ENCODE results near the gene MATCAP1. TPM values are rescaled to one million over a fixed set of nuclear protein-coding genes. Genes with fewer than 3 reads are reported as not detected.

MATCAP1 gene
- total and polyA plus RNA-seq, 2 of the 4 experiments (the other 2 are of a cell fraction): 8.2 to 43.9 TPM

DNA sequence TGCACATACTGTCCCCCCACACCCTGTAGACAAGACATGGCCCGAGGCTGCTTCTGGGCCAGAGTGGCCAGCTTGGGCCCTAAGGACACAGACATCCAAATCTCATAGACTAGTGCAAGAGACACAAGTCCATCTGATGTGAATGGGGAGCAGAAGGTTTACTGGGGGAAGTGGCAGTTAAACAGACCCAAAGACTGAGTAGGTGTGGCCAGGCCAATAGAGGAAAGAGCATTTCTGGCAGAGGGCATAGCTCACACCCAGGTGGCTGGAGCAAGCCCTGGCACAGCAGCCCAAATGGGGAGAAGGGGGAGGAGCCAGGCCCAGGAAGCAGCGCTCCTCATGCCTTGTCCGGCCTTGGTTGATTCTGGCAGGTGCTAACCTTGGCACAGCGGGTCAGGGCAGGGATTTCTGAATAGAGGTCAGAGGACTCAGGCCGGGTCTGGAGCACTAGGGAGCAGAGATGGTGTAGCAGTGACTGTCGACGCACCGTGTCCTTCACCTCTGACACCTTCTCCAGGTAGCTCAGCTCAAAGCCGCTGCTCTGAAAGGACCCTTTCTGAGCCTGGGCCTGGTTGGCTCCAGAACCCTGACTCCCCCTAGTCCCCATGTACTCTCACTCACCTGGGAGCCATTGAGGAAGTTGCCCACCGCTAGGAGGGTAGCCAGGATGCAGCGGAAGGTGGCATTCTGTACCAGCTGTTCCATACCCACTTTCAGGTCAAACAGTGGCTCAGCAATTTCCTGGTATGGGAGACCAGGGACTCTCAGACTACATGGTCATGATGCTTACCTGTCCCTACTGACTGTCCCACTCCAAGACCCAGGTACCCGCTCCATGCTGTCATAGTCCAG lies 47.3 kb upstream of the MATCAP1 start:
- ATAC-seq (ENCODE audit: low read depth) (no peak), DNase-seq (no peak)
- Histone ChIP-seq H3K4me1 (ENCODE audit: control insufficient read depth, insufficient read depth, low read length) (peaks cover 10% of the 10 kb centered on the region), H3K9me3 (ENCODE audit: control insufficient read depth, insufficient read depth, low read length) (no peaks in the 10 kb centered on the region), H3K27ac (ENCODE audit: insufficient read depth, low read length) (no peak overlapping the region), H4K8ac (ENCODE audit: low read depth in 2 of 2, low read length in 2 of 2) (no peak overlapping the region), H2BK15ac (ENCODE audit: low read depth, low read length) (no peak overlapping the region), H3K14ac (replicated peaks; ENCODE audit: low read depth, low read length) (no peak overlapping the region), H3K36me3 (ENCODE audit: control insufficient read depth, insufficient read depth, low read length) (peaks cover 65% of the 10 kb centered on the region), H3K4me2 (ENCODE audit: low read depth, low read length) (no peak overlapping the region), H2BK20ac (ENCODE audit: low read depth, low read length) (no peak overlapping the region), H3K4me3 (ENCODE audit: insufficient read depth, low read depth, low read length) (no peak overlapping the region), H4K91ac (ENCODE audit: insufficient read depth, low read depth, low read length) (no peak overlapping the region), H3K18ac (ENCODE audit: low read depth, low read length) (no peak overlapping the region), H2AK5ac (ENCODE audit: low read depth, low read length) (no peak overlapping the region), H3K56ac (ENCODE audit: extremely low read depth, insufficient read depth, low read length) (no peak overlapping the region), H2BK5ac (ENCODE audit: low read depth, low read length, poor library complexity, severe bottlenecking) (no peak overlapping the region), H2AFZ (replicated peaks; ENCODE audit: low read length, poor library complexity) (peak overlapping the region; percentile 23), H4K5ac (ENCODE audit: low read depth, low read length) (no peak overlapping the region), H3K4ac (ENCODE audit: low read depth, low read length) (no peak overlapping the region), H3K23ac (ENCODE audit: low read depth, low read length) (no peak overlapping the region), H3K79me1 (ENCODE audit: low read depth in 1 of 2, low read length in 2 of 2) (peaks cover 19 to 62% of the 10 kb centered on the region in 2 experiments), H3K27me3 (ENCODE audit: control insufficient read depth, insufficient read depth, low read length) (no peaks in the 10 kb centered on the region), H2AK9ac (replicated peaks; ENCODE audit: low read depth, low read length, poor library complexity) (no peak overlapping the region), H4K20me1 (ENCODE audit: insufficient read depth, low read length) (peaks cover 7% of the 10 kb centered on the region; the same call in 1 of the 2 replicates), H3K9ac (ENCODE audit: low read depth, low read length) (no peak overlapping the region), H3K9me1 (ENCODE audit: insufficient read depth, low read length) (peaks cover 4% of the 10 kb centered on the region; the same call in 1 of the 2 replicates), H2BK120ac (ENCODE audit: low read depth, low read length) (no peak overlapping the region)
- no TSS peak for BruUV-seq (replicated peaks)
- in situ Hi-C loops (cut with MboI; ENCODE audit: low sequenced_read_pairs) (no loop called here), intact Hi-C loops (cut with micrococcal nuclease) (no loop called here), dilution Hi-C loops (cut with HindIII; ENCODE audit: low sequenced_read_pairs, unreplicated experiment) (no loop called here)
- CTCF ChIA-PET: no interaction called here
- WGBS, 2 experiments (ENCODE audit: extremely low coverage in 2 of 2, insufficient read length in 1 of 2): 93% methylated on average over 3 of the region's 12 CpGs; no CpG with 5 or more reads in 1 of the 2 experiments
- POLR2A ChIA-PET (ENCODE audit: unreplicated experiment): no interaction called here
- TF ChIP-seq, protein P1, sequence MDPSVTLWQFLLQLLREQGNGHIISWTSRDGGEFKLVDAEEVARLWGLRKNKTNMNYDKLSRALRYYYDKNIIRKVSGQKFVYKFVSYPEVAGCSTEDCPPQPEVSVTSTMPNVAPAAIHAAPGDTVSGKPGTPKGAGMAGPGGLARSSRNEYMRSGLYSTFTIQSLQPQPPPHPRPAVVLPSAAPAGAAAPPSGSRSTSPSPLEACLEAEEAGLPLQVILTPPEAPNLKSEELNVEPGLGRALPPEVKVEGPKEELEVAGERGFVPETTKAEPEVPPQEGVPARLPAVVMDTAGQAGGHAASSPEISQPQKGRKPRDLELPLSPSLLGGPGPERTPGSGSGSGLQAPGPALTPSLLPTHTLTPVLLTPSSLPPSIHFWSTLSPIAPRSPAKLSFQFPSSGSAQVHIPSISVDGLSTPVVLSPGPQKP (IDR thresholded peaks at IDR 0.05; ENCODE audit: borderline replicate concordance, low read depth, low read length): no peak
- no peak for TF ChIP-seq MAZ (IDR thresholded peaks at IDR 0.05; ENCODE audit: borderline replicate concordance, low read depth, low read length)
- no peak for TF ChIP-seq RAD21 (IDR thresholded peaks at IDR 0.05; ENCODE audit: low read length)
- TF ChIP-seq RCOR1 (IDR thresholded peaks at IDR 0.05; ENCODE audit: insufficient replicate concordance, low read length): no peak
- TF ChIP-seq MXI1 (IDR thresholded peaks at IDR 0.05; ENCODE audit: borderline replicate concordance, low read depth, low read length): no peak
- no peak for TF ChIP-seq CEBPB (IDR thresholded peaks at IDR 0.05; ENCODE audit: low read depth, low read length)
- no peak for TF ChIP-seq NFE2L2 (IDR thresholded peaks at IDR 0.05; ENCODE audit: low read depth, low read length)
- TF ChIP-seq FOS (IDR thresholded peaks at IDR 0.05; ENCODE audit: low read depth, low read length): no peak
- TF ChIP-seq CTCF (conservative IDR thresholded peaks at IDR 0.05; ENCODE audit: low read depth, low read length): no peak
- TF ChIP-seq, protein P2, sequence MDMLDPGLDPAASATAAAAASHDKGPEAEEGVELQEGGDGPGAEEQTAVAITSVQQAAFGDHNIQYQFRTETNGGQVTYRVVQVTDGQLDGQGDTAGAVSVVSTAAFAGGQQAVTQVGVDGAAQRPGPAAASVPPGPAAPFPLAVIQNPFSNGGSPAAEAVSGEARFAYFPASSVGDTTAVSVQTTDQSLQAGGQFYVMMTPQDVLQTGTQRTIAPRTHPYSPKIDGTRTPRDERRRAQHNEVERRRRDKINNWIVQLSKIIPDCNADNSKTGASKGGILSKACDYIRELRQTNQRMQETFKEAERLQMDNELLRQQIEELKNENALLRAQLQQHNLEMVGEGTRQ (IDR thresholded peaks at IDR 0.05; ENCODE audit: low read depth, low read length): no peak
- TF ChIP-seq RFX5 (IDR thresholded peaks at IDR 0.05; ENCODE audit: low read depth, low read length): no peak
- TF ChIP-seq BHLHE40 (IDR thresholded peaks at IDR 0.05; ENCODE audit: low read depth, low read length): no peak
- TF ChIP-seq MAFK (IDR thresholded peaks at IDR 0.05; ENCODE audit: low read depth, low read length): no peak
- TF ChIP-seq CHD1 (IDR thresholded peaks at IDR 0.05; ENCODE audit: low read depth, low read length): no peak
- no peak for TF ChIP-seq POLR2A (IDR thresholded peaks at IDR 0.05; ENCODE audit: low read depth, low read length)

Measured in IMR-90 (cell line).